ENCODE results near the gene CHAF1A.

The CHAF1A gene

GRCh38 chr19:4400135-4400936 is 2.1 kb upstream of the CHAF1A start, which contains the start of gene SH3GL1:
Gene SH3GL1 (minus strand): TSS chr19:4400547. CDS start chr19:4400368, 179 bp downstream.
- peak; percentile 93 for TF ChIP-seq CTCF (IDR thresholded peaks at IDR 0.05; ENCODE audit: low read depth, low read length, missing control alignments)
- H3K4me3 ChIP-seq (ENCODE audit: low read depth, low read length), result peak within 1 kb of the TSS; percentile 88
- DNase-seq (ENCODE audit: low read depth), result peak; percentile 75

- TF ChIP-seq CTCF (IDR thresholded peaks at IDR 0.05; ENCODE audit: low read depth, low read length, missing control alignments), result no peak
- DNase-seq (ENCODE audit: low read depth), result no peak
- peak overlapping the region; percentile 45 for H3K4me3 ChIP-seq (ENCODE audit: low read depth, low read length)
Observed at GRCh38 chr19:4401769-4402170, 670 bp upstream of the CHAF1A start.

GRCh38 chr19:4403005-4403761 is 743 bp downstream of the CHAF1A start:
- peak overlapping the region; percentile 78 for H3K4me3 ChIP-seq (ENCODE audit: low read depth, low read length)
- TF ChIP-seq CTCF (IDR thresholded peaks at IDR 0.05; ENCODE audit: low read depth, low read length, missing control alignments), result no peak
- no peak for DNase-seq (ENCODE audit: low read depth)

- no peak for DNase-seq (ENCODE audit: low read depth)
- no peak overlapping the region for H3K4me3 ChIP-seq (ENCODE audit: low read depth, low read length)
- no peak for TF ChIP-seq CTCF (IDR thresholded peaks at IDR 0.05; ENCODE audit: low read depth, low read length, missing control alignments)
Observed at GRCh38 chr19:4405977-4406376, 3.5 kb downstream of the CHAF1A start.

- no peak for DNase-seq (ENCODE audit: low read depth)
- no peak for TF ChIP-seq CTCF (IDR thresholded peaks at IDR 0.05; ENCODE audit: low read depth, low read length, missing control alignments)
- H3K4me3 ChIP-seq (ENCODE audit: low read depth, low read length), result no peak overlapping the region
Observed at GRCh38 chr19:4406626-4407025, 4.2 kb downstream of the CHAF1A start.

- no peak for DNase-seq (ENCODE audit: low read depth)
- TF ChIP-seq CTCF (IDR thresholded peaks at IDR 0.05; ENCODE audit: low read depth, low read length, missing control alignments), result no peak
- no peak overlapping the region for H3K4me3 ChIP-seq (ENCODE audit: low read depth, low read length)
Observed at GRCh38 chr19:4409123-4409933, 6.9 kb downstream of the CHAF1A start.
